Smooth muscle cell (in vitro differentiated cells): ENCODE results near the gene IFNLR1. TPM values are rescaled to one million over a fixed set of nuclear protein-coding genes. Genes with fewer than 3 reads are reported as not detected.

Experiments used
- DNase-seq: peaks from one replicate; lab custom pipeline; 2025; ENCODE audit not compliant: unreplicated experiment; lab: John Stamatoyannopoulos, UW
- H2AFZ ChIP-seq: fragments of 200-600 bp; sonication (generic); 2 replicates; pipeline ENCODE4 v1.6.0; 2016; ENCODE audit warnings: antibody characterized with exemption, low read depth, mild to moderate bottlenecking
- H3F3A ChIP-seq: fragments of 200-600 bp; sonication (generic); 2 replicates; pipeline ENCODE4 v1.6.0; 2017; ENCODE audit warnings: antibody characterized with exemption, low read depth
- H3K27ac ChIP-seq: fragments of 200-600 bp; sonication (generic); 2 replicates; pipeline ENCODE4 v1.5.1; 2016; ENCODE audit warnings: low read depth, mild to moderate bottlenecking
- H3K27me3 ChIP-seq: fragments of 200-600 bp; sonication (generic); 2 replicates; pipeline ENCODE4 v1.6.1; 2016; ENCODE audit warnings: low read depth, mild to moderate bottlenecking
- H3K36me3 ChIP-seq: fragments of 200-600 bp; sonication (generic); 2 replicates; pipeline ENCODE4 v1.5.1; 2016; ENCODE audit warnings: low read depth
- H3K4me1 ChIP-seq: fragments of 200-600 bp; sonication (generic); 2 replicates; pipeline ENCODE4 v1.5.1; 2016; ENCODE audit warnings: low read depth
- H3K4me2 ChIP-seq: fragments of 200-600 bp; sonication (generic); 2 replicates; pipeline ENCODE4 v1.6.0; 2016; ENCODE audit warnings: mild to moderate bottlenecking
- H3K4me3 ChIP-seq: fragments of 200-600 bp; sonication (generic); 2 replicates; pipeline ENCODE4 v1.5.1; 2016; ENCODE audit warnings: mild to moderate bottlenecking
- H3K79me2 ChIP-seq: fragments of 200-600 bp; sonication (generic); 2 replicates; pipeline ENCODE4 v1.6.0; 2016; ENCODE audit warnings: low read depth, mild to moderate bottlenecking
- H3K9ac ChIP-seq: fragments of 200-600 bp; sonication (generic); 2 replicates; pipeline ENCODE4 v1.6.0; 2016; ENCODE audit warnings: low read depth
- H3K9me3 ChIP-seq: fragments of 200-600 bp; sonication (generic); replicated peaks from 2 replicates; pipeline ENCODE4 v1.5.1; 2016; ENCODE audit warnings: low read depth
- H4K20me1 ChIP-seq: fragments of 200-600 bp; sonication (generic); 2 replicates; pipeline ENCODE4 v1.6.0; 2016; ENCODE audit warnings: low read depth
- CTCF ChIP-seq: fragments of 200-600 bp; sonication (generic); IDR thresholded peaks from 2 replicates; pipeline ENCODE4 v1.5.1; 2017; ENCODE audit warnings: borderline replicate concordance, mild to moderate bottlenecking, antibody characterized with exemption; ENCODE audit not compliant: insufficient read depth, poor library complexity, severe bottlenecking
- WGBS: methylation state at CpG from one replicate; pipeline ENCODE4 v1.1.7; 2016; ENCODE audit warnings: low lambda C conversion rate; 5-methylcytosine and 5-hydroxymethylcytosine counted together
- polyA plus RNA-seq: library from polyadenylated mRNA; unstranded; fragments of >200 nt; fragmentation: Nextera tagmentation; extraction: Ambion mirVana; gene quantifications from 2 replicates; pipeline ENCODE4 v1.2.1, GENCODE V29; 2016
- total RNA-seq: library from RNA; depleted of rRNA; stranded (reverse); fragments of >200 nt; gene quantifications from 2 replicates; pipeline ENCODE4 v1.2.3, GENCODE V29; 2014

IFNLR1 gene
- total and polyA plus RNA-seq, 2 experiments from 2014 or later = 0.25 to 0.67 TPM

DNA sequence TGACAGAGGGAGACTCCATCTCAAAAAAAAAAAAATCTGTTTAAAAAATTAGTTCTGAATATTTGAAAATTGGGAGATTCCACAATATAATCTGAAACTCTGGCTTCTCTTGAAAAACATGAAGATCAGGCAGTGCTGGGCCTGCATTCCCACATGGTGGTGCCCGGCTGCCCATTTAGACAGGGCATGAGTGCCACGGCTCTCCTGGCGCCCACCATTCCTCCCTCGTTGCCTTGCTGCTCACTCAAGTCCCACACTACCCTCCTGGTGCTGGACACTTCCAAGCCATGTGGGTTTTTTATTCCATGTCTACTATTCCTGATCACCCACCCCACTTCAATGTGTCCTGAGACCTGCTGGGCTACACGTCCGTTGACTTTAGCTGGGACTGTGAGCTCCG, 64.3 kb downstream of the IFNLR1 start:
- 91% methylated on average over 7 of the region's 7 CpGs for WGBS
- Histone ChIP-seq H3K9me3 (no peaks in the 10 kb centered on the region), H3K4me1 (no peaks in the 10 kb centered on the region), H3K9ac (no peak overlapping the region), H3K4me2 (no peak overlapping the region), H3K27me3 (no peaks in the 10 kb centered on the region), H3K27ac (no peak overlapping the region), H3F3A (no peaks in the 10 kb centered on the region), H3K4me3 (no peak overlapping the region), H4K20me1 (no peaks in the 10 kb centered on the region), H2AFZ (no peak overlapping the region), H3K79me2 (no peaks in the 10 kb centered on the region), H3K36me3 (no peaks in the 10 kb centered on the region)
- DNase-seq = no peak
- no peak for TF ChIP-seq CTCF

GRCh38 chr1:24121406-24121805, 65.7 kb downstream of the IFNLR1 start:
- 94% methylated on average over 14 of the region's 14 CpGs for WGBS
- DNase-seq = no peak
- Histone ChIP-seq H3K4me2 (no peak overlapping the region), H2AFZ (no peak overlapping the region), H3K27ac (no peak overlapping the region), H3K9ac (no peak overlapping the region), H3K4me3 (no peak overlapping the region), H3K9me3 (no peaks in the 10 kb centered on the region), H3K4me1 (no peaks in the 10 kb centered on the region), H3K79me2 (no peaks in the 10 kb centered on the region), H3K27me3 (no peaks in the 10 kb centered on the region), H4K20me1 (no peaks in the 10 kb centered on the region), H3F3A (no peaks in the 10 kb centered on the region), H3K36me3 (no peaks in the 10 kb centered on the region)
- TF ChIP-seq CTCF = no peak

DNA sequence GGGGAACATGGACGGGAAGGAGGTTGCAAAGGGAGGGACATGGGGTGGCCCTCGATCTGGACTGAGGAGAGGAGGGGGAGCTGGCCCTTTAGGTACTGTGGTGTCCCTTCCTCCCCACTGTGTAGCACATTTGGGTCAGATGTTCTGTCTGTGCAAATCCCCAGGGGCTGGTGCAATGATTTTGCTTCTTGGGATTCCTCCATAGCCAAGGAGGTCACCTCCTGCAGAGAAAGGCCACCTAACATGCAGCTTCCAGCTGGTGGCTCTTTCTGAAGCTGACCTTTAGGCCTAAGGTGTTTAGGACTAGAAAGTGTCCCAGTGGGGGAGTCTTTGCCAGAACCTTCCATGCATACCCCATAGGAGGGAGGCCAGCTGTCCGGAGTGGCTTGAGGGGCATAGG, 66.1 kb downstream of the IFNLR1 start:
- no peak overlapping the region for H3K4me3 ChIP-seq
- no peak overlapping the region for H2AFZ ChIP-seq
- no peaks in the 10 kb centered on the region for H4K20me1 ChIP-seq
- H3K36me3 ChIP-seq = no peaks in the 10 kb centered on the region
- no peak for DNase-seq
- no peaks in the 10 kb centered on the region for H3K9me3 ChIP-seq
- no peak overlapping the region for H3K27ac ChIP-seq
- H3K4me1 ChIP-seq = no peaks in the 10 kb centered on the region
- no peak overlapping the region for H3K9ac ChIP-seq
- no peaks in the 10 kb centered on the region for H3K79me2 ChIP-seq
- no peaks in the 10 kb centered on the region for H3F3A ChIP-seq
- 67% methylated on average over 3 of the region's 3 CpGs for WGBS
- H3K27me3 ChIP-seq = no peaks in the 10 kb centered on the region
- no peak for TF ChIP-seq CTCF
- H3K4me2 ChIP-seq = no peak overlapping the region
